Measurements from ENCODE around the gene UBE2G2.

- TF ChIP-seq CTCF (conservative IDR thresholded peaks at IDR 0.05 in 1 of 2, IDR thresholded peaks at IDR 0.05 in 1 of 2; ENCODE audit: low read depth in 1 of 2, low read length in 2 of 2), result no peak
- TF ChIP-seq EZH2 (IDR thresholded peaks at IDR 0.05; ENCODE audit: low read length, missing control alignments), result no peak
Measured at GRCh38 chr21:44828362-44829056, 26.9 kb upstream of the UBE2G2 start.

Measured in fibroblast of lung (primary cell).